Smooth muscle cell (in vitro differentiated cells): ENCODE measurements around the gene DNAI1. TPM values are rescaled to one million over a fixed set of nuclear protein-coding genes. Genes with fewer than 3 reads are reported as not detected.

Experiments
- DNase-seq: peaks from one replicate; lab custom pipeline; 2025; ENCODE audit not compliant: unreplicated experiment; lab: John Stamatoyannopoulos, UW
- H2AFZ ChIP-seq: fragments of 200-600 bp; sonication (generic); 2 replicates; pipeline ENCODE4 v1.6.0; 2016; ENCODE audit warnings: antibody characterized with exemption, low read depth, mild to moderate bottlenecking
- H3F3A ChIP-seq: fragments of 200-600 bp; sonication (generic); 2 replicates; pipeline ENCODE4 v1.6.0; 2017; ENCODE audit warnings: antibody characterized with exemption, low read depth
- H3K27ac ChIP-seq: fragments of 200-600 bp; sonication (generic); 2 replicates; pipeline ENCODE4 v1.5.1; 2016; ENCODE audit warnings: low read depth, mild to moderate bottlenecking
- H3K27me3 ChIP-seq: fragments of 200-600 bp; sonication (generic); 2 replicates; pipeline ENCODE4 v1.6.1; 2016; ENCODE audit warnings: low read depth, mild to moderate bottlenecking
- H3K36me3 ChIP-seq: fragments of 200-600 bp; sonication (generic); 2 replicates; pipeline ENCODE4 v1.5.1; 2016; ENCODE audit warnings: low read depth
- H3K4me1 ChIP-seq: fragments of 200-600 bp; sonication (generic); 2 replicates; pipeline ENCODE4 v1.5.1; 2016; ENCODE audit warnings: low read depth
- H3K4me2 ChIP-seq: fragments of 200-600 bp; sonication (generic); 2 replicates; pipeline ENCODE4 v1.6.0; 2016; ENCODE audit warnings: mild to moderate bottlenecking
- H3K4me3 ChIP-seq: fragments of 200-600 bp; sonication (generic); 2 replicates; pipeline ENCODE4 v1.5.1; 2016; ENCODE audit warnings: mild to moderate bottlenecking
- H3K79me2 ChIP-seq: fragments of 200-600 bp; sonication (generic); 2 replicates; pipeline ENCODE4 v1.6.0; 2016; ENCODE audit warnings: low read depth, mild to moderate bottlenecking
- H3K9ac ChIP-seq: fragments of 200-600 bp; sonication (generic); 2 replicates; pipeline ENCODE4 v1.6.0; 2016; ENCODE audit warnings: low read depth
- H3K9me3 ChIP-seq: fragments of 200-600 bp; sonication (generic); replicated peaks from 2 replicates; pipeline ENCODE4 v1.5.1; 2016; ENCODE audit warnings: low read depth
- H4K20me1 ChIP-seq: fragments of 200-600 bp; sonication (generic); 2 replicates; pipeline ENCODE4 v1.6.0; 2016; ENCODE audit warnings: low read depth
- CTCF ChIP-seq: fragments of 200-600 bp; sonication (generic); IDR thresholded peaks from 2 replicates; pipeline ENCODE4 v1.5.1; 2017; ENCODE audit warnings: borderline replicate concordance, mild to moderate bottlenecking, antibody characterized with exemption; ENCODE audit not compliant: insufficient read depth, poor library complexity, severe bottlenecking
- WGBS: methylation state at CpG from one replicate; pipeline ENCODE4 v1.1.7; 2016; ENCODE audit warnings: low lambda C conversion rate; 5-methylcytosine and 5-hydroxymethylcytosine counted together
- polyA plus RNA-seq: library from polyadenylated mRNA; unstranded; fragments of >200 nt; fragmentation: Nextera tagmentation; extraction: Ambion mirVana; gene quantifications from 2 replicates; pipeline ENCODE4 v1.2.1, GENCODE V29; 2016
- total RNA-seq: library from RNA; depleted of rRNA; stranded (reverse); fragments of >200 nt; gene quantifications from 2 replicates; pipeline ENCODE4 v1.2.3, GENCODE V29; 2014

Gene DNAI1
- total and polyA plus RNA-seq, 2 experiments from 2014 or later, result 0.31 TPM; not detected in 1

GRCh38 chr9:34505370-34506120, 46.9 kb downstream of the DNAI1 start:
- Histone ChIP-seq H3K79me2 (no peaks in the 10 kb centered on the region), H3K4me3 (no peak overlapping the region), H4K20me1 (no peaks in the 10 kb centered on the region), H3K27ac (no peak overlapping the region), H2AFZ (no peak overlapping the region), H3K9me3 (no peaks in the 10 kb centered on the region), H3K27me3 (no peaks in the 10 kb centered on the region), H3K4me2 (no peak overlapping the region), H3F3A (no peaks in the 10 kb centered on the region), H3K9ac (no peak overlapping the region), H3K36me3 (no peaks in the 10 kb centered on the region), H3K4me1 (no peaks in the 10 kb centered on the region)
- 91% methylated on average over 5 of the region's 5 CpGs for WGBS
- no peak for DNase-seq
- no peak for TF ChIP-seq CTCF

DNA sequence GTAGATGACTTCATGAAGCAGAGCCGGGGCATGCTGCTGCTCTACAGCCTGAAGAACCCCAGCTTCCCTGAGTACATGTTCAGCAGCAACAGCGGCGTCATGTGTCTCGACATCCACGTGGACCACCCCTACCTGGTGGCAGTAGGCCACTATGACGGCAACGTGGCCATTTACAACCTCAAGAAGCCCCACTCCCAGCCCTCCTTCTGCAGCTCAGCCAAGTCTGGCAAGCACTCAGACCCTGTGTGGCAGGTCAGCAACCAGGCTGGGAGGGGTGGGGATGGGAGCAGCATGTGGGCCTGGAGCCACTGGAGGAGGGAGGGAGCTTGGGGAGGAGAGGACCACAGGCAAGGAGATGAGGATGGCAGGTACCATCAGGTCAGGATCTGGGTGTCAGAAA, 48.0 kb downstream of the DNAI1 start:
- Histone ChIP-seq H3K36me3 (no peaks in the 10 kb centered on the region), H3K9me3 (no peaks in the 10 kb centered on the region), H3K79me2 (no peaks in the 10 kb centered on the region), H3K4me2 (no peak overlapping the region), H2AFZ (no peak overlapping the region), H3K9ac (no peak overlapping the region), H3K27me3 (no peaks in the 10 kb centered on the region), H3K27ac (no peak overlapping the region), H3F3A (no peaks in the 10 kb centered on the region), H4K20me1 (no peaks in the 10 kb centered on the region), H3K4me3 (no peak overlapping the region), H3K4me1 (no peaks in the 10 kb centered on the region)
- no peak for TF ChIP-seq CTCF
- 95% methylated on average over 7 of the region's 7 CpGs for WGBS
- no peak for DNase-seq

- DNase-seq, result no peak
- no peaks in the 10 kb centered on the region for H3K27me3 ChIP-seq
- no peaks in the 10 kb centered on the region for H3F3A ChIP-seq
- no peak overlapping the region for H2AFZ ChIP-seq
- H3K36me3 ChIP-seq, result no peaks in the 10 kb centered on the region
- no peak overlapping the region for H3K27ac ChIP-seq
- no peak overlapping the region for H3K9ac ChIP-seq
- H3K4me2 ChIP-seq, result no peak overlapping the region
- H3K79me2 ChIP-seq, result no peaks in the 10 kb centered on the region
- H3K4me1 ChIP-seq, result no peaks in the 10 kb centered on the region
- no peaks in the 10 kb centered on the region for H3K9me3 ChIP-seq
- no peaks in the 10 kb centered on the region for H4K20me1 ChIP-seq
- TF ChIP-seq CTCF, result no peak
- 90% methylated on average over 5 of the region's 5 CpGs for WGBS
- H3K4me3 ChIP-seq, result no peak overlapping the region
Observed at GRCh38 chr9:34507556-34507955, 49.0 kb downstream of the DNAI1 start.

DNA sequence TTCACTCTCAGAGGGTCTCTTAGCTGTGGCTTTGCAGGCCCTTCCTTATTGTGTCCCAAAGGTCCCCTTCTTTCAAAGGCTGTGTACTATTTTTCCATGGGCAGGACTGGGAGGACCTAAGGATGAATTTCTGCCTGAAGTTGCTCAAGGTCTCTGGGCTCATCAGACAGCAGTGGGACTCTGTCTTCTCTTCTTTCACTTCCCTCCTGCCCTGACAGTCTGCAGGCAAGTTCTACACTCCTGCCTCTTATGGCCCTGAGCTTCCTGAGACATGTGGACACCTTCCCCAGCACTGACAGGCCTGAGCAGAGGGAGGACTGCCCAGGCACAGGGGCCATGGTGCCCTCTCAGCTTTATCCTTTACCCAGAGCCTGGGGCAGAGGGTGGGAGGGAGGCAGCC, 49.4 kb downstream of the DNAI1 start:
- H3K4me3 ChIP-seq, result no peak overlapping the region
- H3K4me2 ChIP-seq, result no peak overlapping the region
- no peaks in the 10 kb centered on the region for H3K79me2 ChIP-seq
- H3K36me3 ChIP-seq, result no peaks in the 10 kb centered on the region
- no peaks in the 10 kb centered on the region for H4K20me1 ChIP-seq
- no peaks in the 10 kb centered on the region for H3F3A ChIP-seq
- H3K9ac ChIP-seq, result no peak overlapping the region
- peaks cover 3% of the 10 kb centered on the region for H3K4me1 ChIP-seq
- DNase-seq, result no peak
- no peak overlapping the region for H2AFZ ChIP-seq
- H3K9me3 ChIP-seq, result no peaks in the 10 kb centered on the region
- no peaks in the 10 kb centered on the region for H3K27me3 ChIP-seq
- H3K27ac ChIP-seq, result no peak overlapping the region
- no peak for TF ChIP-seq CTCF
